Stomach (tissue), 4 donors: ENCODE results near the gene DDX5.
"Not testable (repeated sequence)": the region's sequence is repeated elsewhere in the genome, so short reads cannot be mapped to it uniquely, and the experiment has no call there.

Experiments
- EP300 ChIP-seq: sonication (generic); formaldehyde crosslinking; IDR thresholded peaks from one replicate; pipeline ENCODE4 v1.6.1; 2017; ENCODE audit warnings: antibody characterized with exemption
- POLR2A ChIP-seq, 4 donors: fragments of 450-650 bp; IDR thresholded peaks; one replicate each; pipeline ENCODE4 v1.6.1; 2016; ENCODE audit warnings: antibody characterized with exemption in 4 of 4, control low read depth in 2 of 4, mild to moderate bottlenecking in 1 of 4, moderate library complexity in 1 of 4
- POLR2AphosphoS5 ChIP-seq, 3 donors: sonication (generic); formaldehyde crosslinking; IDR thresholded peaks; one replicate each; pipeline ENCODE4 v1.6.1; 2016; ENCODE audit warnings: antibody characterized with exemption in 3 of 3
- TF ChIP-seq, protein P1 (sequence below), 7 experiments: fragments of 450-650 bp in 4 of 7; fragments of 200-600 bp in 3 of 7; sonication (generic) in 3 of 7; IDR thresholded peaks; one replicate each; pipeline ENCODE4 v1.5.1; 2016 to 2019; ENCODE audit warnings: antibody characterized with exemption in 7 of 7, control low read depth in 2 of 7, mild to moderate bottlenecking in 1 of 7

DNA sequence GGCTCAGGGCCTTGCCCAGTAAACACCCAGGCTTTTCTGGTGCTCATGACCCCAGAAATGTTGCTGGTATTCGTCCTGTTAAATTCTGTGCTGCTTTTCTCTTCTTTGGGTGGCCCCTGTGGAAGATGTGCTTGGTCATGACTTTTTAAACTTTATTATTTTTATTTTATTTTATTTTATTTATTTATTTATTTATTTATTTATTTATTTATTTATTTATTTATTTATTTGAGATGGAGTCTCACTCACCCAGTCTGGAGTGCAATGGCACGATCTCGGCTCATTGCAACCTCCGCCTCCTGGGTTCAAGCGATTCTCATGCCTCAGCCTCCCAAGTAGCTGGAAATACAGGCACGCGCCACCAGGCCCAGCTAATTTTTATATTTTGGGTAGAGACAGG lies 46.3 kb downstream of the DDX5 start:
- TF ChIP-seq, protein P1, sequence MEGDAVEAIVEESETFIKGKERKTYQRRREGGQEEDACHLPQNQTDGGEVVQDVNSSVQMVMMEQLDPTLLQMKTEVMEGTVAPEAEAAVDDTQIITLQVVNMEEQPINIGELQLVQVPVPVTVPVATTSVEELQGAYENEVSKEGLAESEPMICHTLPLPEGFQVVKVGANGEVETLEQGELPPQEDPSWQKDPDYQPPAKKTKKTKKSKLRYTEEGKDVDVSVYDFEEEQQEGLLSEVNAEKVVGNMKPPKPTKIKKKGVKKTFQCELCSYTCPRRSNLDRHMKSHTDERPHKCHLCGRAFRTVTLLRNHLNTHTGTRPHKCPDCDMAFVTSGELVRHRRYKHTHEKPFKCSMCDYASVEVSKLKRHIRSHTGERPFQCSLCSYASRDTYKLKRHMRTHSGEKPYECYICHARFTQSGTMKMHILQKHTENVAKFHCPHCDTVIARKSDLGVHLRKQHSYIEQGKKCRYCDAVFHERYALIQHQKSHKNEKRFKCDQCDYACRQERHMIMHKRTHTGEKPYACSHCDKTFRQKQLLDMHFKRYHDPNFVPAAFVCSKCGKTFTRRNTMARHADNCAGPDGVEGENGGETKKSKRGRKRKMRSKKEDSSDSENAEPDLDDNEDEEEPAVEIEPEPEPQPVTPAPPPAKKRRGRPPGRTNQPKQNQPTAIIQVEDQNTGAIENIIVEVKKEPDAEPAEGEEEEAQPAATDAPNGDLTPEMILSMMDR (IDR thresholded peaks at IDR 0.05): not testable (repeated sequence)
- TF ChIP-seq POLR2A (IDR thresholded peaks at IDR 0.05); EP300; POLR2AphosphoS5 (IDR thresholded peaks at IDR 0.05): not testable (repeated sequence)
